Subcutaneous adipose tissue (tissue), 4 donors: Measurements from ENCODE around the gene THADA. TPM values are rescaled to one million over a fixed set of nuclear protein-coding genes. Genes with fewer than 3 reads are reported as not detected.

Source experiments
- CTCF ChIP-seq: fragments of 450-650 bp; IDR thresholded peaks from one replicate; pipeline ENCODE4 v1.5.1; 2016; ENCODE audit warnings: low read depth, mild to moderate bottlenecking, control low read depth, antibody characterized with exemption, moderate library complexity
- total RNA-seq, 4 donors: library from RNA; depleted of rRNA; stranded (reverse); fragments of >200 nt; gene quantifications; one replicate each; pipeline ENCODE4 v1.1.0, GENCODE V29; 2016

THADA gene
- total RNA-seq, 4 donors from 2014 or later: 31.8 to 71.9 (median 53.8) TPM

DNA sequence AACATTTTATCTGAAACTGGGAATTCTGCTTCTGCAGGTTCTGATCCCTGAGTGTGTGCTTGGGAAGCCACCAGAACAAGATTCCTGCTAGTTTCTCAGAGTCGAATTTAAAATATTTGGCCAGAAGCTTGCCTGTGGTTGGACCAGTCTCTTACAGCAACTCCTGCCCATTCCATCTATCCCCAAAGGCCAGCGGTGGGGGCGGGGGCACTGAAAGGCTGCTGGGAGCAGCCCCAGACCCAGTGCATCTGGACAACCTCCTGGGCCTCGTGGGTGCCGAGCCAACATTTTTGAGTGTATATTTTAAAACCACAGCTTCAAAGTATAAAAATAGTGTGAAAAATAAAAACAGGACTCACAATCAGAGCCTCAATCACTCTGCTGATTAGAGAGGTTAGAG, 330.8 kb downstream of the THADA start:
- no peak for TF ChIP-seq CTCF

DNA sequence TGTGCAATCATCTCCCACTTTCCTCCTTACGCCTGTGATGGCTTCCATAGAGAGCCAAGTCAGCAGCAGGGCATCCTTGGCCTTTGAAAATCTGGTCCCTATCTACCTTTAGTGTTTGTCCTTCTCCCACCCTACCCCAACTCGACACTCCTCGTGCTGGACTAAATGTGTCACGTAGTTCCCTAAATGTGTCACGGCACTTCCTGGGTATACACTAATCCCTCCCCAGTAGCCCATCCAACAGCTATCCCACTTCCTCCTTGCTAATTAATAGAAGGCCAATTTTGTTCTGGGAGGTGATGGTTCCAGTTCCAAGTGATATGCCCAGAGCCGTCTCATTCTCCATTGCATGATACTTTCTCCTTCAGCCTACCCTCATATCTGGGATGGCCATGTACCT, 332.9 kb downstream of the THADA start:
- TF ChIP-seq CTCF: no peak

GRCh38 chr2:43262239-43262638, 333.6 kb downstream of the THADA start:
- no peak for TF ChIP-seq CTCF

DNA sequence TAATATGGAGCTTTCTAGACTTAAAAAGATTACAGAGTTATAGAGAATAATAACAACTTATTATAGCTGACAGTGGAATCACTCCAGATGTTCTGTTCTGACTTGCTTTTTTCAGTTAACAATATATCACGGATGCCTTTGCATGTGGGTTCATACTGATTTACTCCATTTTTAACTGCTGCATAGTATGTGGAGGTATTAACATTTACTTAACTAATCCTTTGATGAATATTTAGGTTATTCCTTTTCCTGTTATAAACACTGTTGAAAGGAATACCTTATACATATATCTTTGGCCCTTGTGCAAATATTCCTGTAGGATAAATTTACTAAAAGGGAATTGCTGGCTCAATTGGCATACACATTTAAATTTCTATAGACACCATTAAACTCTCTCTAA, 336.3 kb downstream of the THADA start:
- no peak for TF ChIP-seq CTCF

DNA sequence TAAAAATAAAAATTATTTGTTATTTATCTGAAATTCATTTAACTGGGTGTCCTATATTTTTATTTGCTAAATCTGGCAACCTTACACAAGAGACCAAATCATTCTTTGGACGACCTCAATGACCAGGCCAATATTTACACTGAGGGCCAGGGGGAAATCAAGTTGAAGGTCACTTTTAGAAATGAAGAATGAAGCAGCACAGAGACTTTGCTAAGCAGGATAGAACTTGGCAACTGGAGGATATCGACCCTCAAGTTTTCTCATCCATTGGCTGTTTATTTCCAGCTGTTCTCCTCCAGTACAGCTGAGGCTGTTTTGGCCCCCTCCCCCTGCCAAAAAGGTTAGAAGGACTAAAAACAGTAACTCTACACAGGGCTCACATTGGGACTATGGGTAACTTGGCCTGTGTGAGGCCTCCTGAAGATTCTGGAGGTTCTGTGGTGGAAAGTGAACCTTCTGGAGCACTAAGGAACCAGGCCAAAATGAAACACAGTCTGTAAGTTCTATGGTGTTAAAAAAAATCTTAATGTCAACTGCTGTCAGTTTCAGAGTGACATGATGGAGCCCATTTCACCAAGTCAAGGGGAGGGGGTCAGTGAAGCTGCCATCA, 337.2 kb downstream of the THADA start:
- TF ChIP-seq CTCF: no peak

- no peak for TF ChIP-seq CTCF
These were observed 340.4 kb downstream of the THADA start for GRCh38 chr2:43255296-43255910.

DNA sequence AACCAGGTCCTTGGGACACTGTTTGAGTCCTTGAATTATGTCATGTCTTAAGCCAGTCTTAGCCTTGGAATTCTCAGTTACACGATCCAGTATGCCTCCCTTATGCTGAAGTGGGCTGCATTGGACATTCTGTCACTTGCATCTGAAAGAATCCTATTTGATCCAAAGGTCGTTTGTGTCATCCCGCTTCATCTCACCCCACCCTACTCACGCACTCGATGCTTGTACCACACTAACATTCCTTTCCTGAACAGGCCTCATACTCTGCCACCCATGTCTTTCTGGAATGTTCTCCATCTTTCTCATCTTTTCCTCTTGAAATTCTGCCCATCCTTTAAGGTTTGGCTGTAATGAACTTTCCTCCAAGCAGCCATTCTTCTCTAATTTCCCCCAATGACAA, 341.5 kb downstream of the THADA start:
- no peak for TF ChIP-seq CTCF
